ENCODE results near the gene SLC39A3. TPM values are rescaled to one million over a fixed set of nuclear protein-coding genes. Genes with fewer than 3 reads are reported as not detected.

The SLC39A3 gene
- total RNA-seq, 2 experiments from 2014 or later: 31.5 to 37.5 TPM

DNA sequence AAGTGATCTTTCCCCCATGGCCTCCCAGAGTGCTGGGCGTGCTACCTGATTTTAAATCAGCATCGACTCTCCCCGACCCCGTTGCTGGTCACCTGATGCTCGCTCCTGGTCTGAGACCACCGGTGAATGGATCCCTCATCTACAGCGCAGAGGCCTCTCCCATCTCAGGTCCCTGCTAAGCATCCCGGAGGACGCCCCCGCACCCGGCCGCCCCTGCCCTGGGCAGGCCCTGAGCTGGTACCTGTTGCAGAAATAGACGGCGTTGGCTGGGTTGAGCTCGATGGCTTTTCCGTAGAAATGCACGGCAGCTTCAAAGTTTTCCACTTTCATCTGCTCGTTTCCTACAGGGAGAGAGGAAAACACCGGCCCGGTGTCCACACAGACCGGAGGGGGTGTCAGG, 25.1 kb upstream of the SLC39A3 start:
- Mint-ChIP-seq H3K9me3 (no peaks in the 10 kb centered on the region), H3K4me3 (no peak overlapping the region), H3K27me3 (no peaks in the 10 kb centered on the region), H3K36me3 (ENCODE audit: low read depth) (peaks cover 2% of the 10 kb centered on the region), H3K4me1 (no peaks in the 10 kb centered on the region), H3K27ac (no peak overlapping the region)
- CTCF ChIA-PET: interaction anchor here (0.6 kb wide), 1 partner anchor 128 kb away, joined by 3 read pairs; no protein-coding TSS in a partner anchor
- POLR2A ChIA-PET: interaction anchor here (0.5 kb wide), 1 partner anchor 93 kb away, joined by 3 read pairs; no protein-coding TSS in a partner anchor
- no peak for DNase-seq

DNA sequence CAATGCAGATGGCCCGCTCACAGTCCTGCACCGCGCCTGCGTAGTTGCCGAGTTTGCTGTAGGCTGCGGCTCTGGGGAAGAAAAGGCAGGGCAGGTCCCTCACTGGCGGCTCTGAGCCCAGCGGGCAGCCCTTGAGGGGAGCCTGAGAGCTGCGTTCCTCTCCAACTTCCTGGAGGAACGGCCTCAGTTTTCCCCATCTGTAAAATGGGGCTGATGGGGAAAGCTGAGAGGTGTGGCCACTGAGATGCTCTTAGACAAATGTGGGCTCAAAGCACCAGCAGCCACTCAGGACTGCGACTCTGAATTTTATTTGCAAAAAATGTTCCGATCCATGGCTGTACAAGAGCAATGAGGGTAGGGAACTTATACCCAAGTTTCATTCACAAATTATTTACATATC, 23.9 kb upstream of the SLC39A3 start:
- no peaks in the 10 kb centered on the region for H3K4me1 Mint-ChIP-seq
- H3K36me3 Mint-ChIP-seq (ENCODE audit: low read depth): peaks cover 9% of the 10 kb centered on the region
- ChIA-PET POLR2A (no interaction called here), CTCF (no interaction called here)
- H3K4me3 Mint-ChIP-seq: no peak overlapping the region
- DNase-seq: no peak
- no peak overlapping the region for H3K27ac Mint-ChIP-seq
- no peaks in the 10 kb centered on the region for H3K9me3 Mint-ChIP-seq
- H3K27me3 Mint-ChIP-seq: no peaks in the 10 kb centered on the region

DNA sequence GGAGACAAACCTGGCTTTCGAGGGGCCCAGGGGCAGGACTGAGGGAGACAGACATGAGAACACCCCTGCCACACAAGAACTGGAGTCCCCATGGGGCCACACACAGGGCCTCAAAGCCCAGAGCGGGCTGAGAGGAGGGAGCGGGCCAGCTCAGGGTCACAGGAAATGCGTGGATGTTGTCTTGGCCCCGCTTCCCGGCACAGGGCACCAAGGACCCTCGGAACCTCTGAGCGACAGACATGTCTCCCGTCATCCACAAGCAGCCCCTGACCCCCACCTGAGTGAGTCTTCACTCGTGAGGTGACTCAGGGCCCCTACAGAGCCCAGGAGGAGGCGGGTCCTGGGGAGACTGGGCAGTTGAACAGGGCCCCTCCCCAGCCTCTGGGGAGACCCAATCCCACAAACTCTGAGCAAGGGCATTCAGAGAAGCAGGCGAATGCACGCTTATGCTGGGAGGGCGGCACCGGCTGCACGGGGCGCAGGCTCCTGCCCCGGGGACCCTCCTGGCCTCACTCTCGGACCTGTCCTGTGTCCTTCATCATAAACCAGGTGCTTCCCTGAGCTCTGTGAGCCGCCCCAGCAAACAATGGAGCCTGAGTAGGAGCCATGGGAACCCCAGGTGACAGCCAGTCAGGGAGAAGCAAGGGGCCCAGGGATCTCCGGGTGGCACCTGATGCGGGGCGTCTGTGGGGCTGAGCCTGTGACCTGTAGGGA, 23.1 kb upstream of the SLC39A3 start:
- Mint-ChIP-seq H3K4me1 (no peaks in the 10 kb centered on the region), H3K36me3 (ENCODE audit: low read depth) (peaks cover 12% of the 10 kb centered on the region), H3K9me3 (no peaks in the 10 kb centered on the region), H3K27ac (no peak overlapping the region), H3K27me3 (no peaks in the 10 kb centered on the region), H3K4me3 (no peak overlapping the region)
- ChIA-PET CTCF (no interaction called here), POLR2A (no interaction called here)
- no peak for DNase-seq

DNA sequence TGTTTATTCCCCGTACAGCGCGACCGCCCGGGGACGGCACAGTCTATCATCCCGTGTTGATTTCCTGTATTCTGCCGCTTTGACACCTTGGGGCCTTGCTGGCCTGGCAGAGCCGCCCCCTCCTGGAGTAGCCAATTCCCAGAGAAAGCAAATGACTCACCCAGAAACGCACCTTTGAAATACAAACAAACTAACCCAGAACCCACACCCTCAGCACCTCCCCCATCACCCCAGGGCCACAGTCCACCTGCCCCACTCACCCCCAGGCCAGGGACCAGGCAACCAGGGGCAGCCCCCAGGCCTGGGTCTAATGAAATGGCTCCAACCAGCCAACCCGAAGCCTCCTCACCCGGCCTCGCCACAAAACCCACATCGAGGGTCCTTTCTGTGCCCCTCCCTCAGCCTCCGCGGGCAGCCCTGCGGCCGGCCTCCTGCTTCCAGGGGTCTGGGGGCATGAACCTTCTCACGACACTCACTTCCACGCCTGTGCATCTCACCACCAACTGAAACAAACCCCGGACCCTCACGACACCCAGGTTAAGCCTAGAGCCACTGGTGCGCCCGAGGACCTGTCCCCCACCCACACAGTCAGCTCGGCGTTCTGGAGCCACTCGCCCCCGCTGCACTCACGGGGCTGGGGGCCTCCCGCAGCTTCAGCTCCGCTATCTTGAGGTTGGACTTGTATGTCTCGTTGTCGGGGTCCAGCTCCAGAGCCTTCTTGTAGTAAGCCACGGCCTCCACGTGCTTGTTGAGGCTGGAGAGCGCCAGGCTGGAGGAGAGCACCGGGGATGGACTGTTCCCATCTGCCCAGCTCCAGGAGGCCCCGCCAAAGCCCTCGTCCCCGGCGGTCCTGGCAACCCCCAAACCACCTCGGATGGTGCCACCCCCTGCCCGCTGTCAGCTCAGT, 22.3 kb upstream of the SLC39A3 start:
- Mint-ChIP-seq H3K4me1 (no peaks in the 10 kb centered on the region), H3K4me3 (no peak overlapping the region), H3K27ac (peak overlapping the region; percentile 38), H3K36me3 (ENCODE audit: low read depth) (peaks cover 12% of the 10 kb centered on the region), H3K27me3 (no peaks in the 10 kb centered on the region), H3K9me3 (no peaks in the 10 kb centered on the region)
- CTCF ChIA-PET: no interaction called here
- POLR2A ChIA-PET: no interaction called here
- DNase-seq: no peak

DNA sequence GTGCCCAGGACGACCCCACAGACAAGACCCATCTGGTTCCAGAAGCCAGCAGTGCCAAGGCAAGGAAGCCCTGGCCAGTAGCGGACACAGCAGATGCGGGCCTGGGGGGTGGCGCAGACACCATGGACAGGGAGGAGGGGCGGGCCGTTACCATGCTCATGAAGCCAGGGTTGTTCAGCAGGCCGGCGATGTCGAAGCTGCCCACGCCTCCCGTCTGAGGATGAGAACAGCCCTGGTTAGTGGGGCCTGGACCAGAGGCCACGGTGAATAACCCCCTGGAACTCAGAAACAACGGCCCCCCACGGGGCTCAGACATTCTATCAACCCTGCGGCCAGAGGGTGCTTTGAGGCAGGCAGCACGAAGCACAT, 21.5 kb upstream of the SLC39A3 start:
- no peaks in the 10 kb centered on the region for H3K4me1 Mint-ChIP-seq
- peaks cover 12% of the 10 kb centered on the region for H3K36me3 Mint-ChIP-seq (ENCODE audit: low read depth)
- no peaks in the 10 kb centered on the region for H3K9me3 Mint-ChIP-seq
- H3K27me3 Mint-ChIP-seq: no peaks in the 10 kb centered on the region
- no peak for DNase-seq
- H3K27ac Mint-ChIP-seq: no peak overlapping the region
- no peak overlapping the region for H3K4me3 Mint-ChIP-seq
- CTCF ChIA-PET: no interaction called here
- POLR2A ChIA-PET: no interaction called here

DNA sequence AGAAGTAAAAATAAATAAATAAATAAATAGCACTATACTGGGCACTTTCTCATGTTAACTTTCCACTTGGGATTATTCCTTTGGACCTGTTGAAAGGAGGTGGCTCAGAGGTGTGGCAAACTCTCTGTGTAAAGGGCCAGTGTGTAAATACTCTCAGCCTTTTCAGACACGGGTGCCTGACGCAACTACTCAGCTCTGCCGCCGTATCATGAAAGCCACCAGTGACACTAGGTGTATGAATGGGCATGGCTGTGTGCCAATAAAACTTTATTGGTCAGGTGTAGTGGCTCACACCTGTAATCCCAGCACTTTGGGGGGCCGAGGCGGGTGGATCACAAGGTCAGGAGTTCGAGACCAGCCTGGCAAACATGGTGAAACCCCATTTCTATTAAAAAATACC, 20.1 kb upstream of the SLC39A3 start:
- H3K9me3 Mint-ChIP-seq: no peaks in the 10 kb centered on the region
- H3K4me3 Mint-ChIP-seq: no peak overlapping the region
- no peak for DNase-seq
- POLR2A ChIA-PET: interaction anchor here (0.7 kb wide), 1 partner anchor 9 kb away, joined by 5 read pairs; no protein-coding TSS in a partner anchor
- peaks cover 14% of the 10 kb centered on the region for H3K36me3 Mint-ChIP-seq (ENCODE audit: low read depth)
- H3K27ac Mint-ChIP-seq: no peak overlapping the region
- no peaks in the 10 kb centered on the region for H3K27me3 Mint-ChIP-seq
- CTCF ChIA-PET: no interaction called here
- H3K4me1 Mint-ChIP-seq: no peaks in the 10 kb centered on the region

GRCh38 chr19:2759362-2759761, 19.5 kb upstream of the SLC39A3 start:
- Mint-ChIP-seq H3K36me3 (ENCODE audit: low read depth) (peaks cover 15% of the 10 kb centered on the region), H3K27ac (peak overlapping the region; percentile 54), H3K4me1 (no peaks in the 10 kb centered on the region), H3K9me3 (no peaks in the 10 kb centered on the region), H3K4me3 (no peak overlapping the region), H3K27me3 (no peaks in the 10 kb centered on the region)
- ChIA-PET POLR2A (no interaction called here), CTCF (no interaction called here)
- no peak for DNase-seq

- no peak for DNase-seq
- ChIA-PET CTCF (no interaction called here), POLR2A (no interaction called here)
- H3K36me3 Mint-ChIP-seq (ENCODE audit: low read depth): peaks cover 17% of the 10 kb centered on the region
- H3K9me3 Mint-ChIP-seq: no peaks in the 10 kb centered on the region
- H3K4me1 Mint-ChIP-seq: no peaks in the 10 kb centered on the region
- peak overlapping the region; percentile 54 for H3K27ac Mint-ChIP-seq
- no peaks in the 10 kb centered on the region for H3K27me3 Mint-ChIP-seq
- H3K4me3 Mint-ChIP-seq: no peak overlapping the region
Observed at GRCh38 chr19:2758601-2759313, 18.9 kb upstream of the SLC39A3 start.

GRCh38 chr19:2756921-2757881, 17.4 kb upstream of the SLC39A3 start:
- Mint-ChIP-seq H3K4me3 (no peak overlapping the region), H3K27me3 (no peaks in the 10 kb centered on the region), H3K9me3 (no peaks in the 10 kb centered on the region), H3K36me3 (ENCODE audit: low read depth) (peaks cover 17% of the 10 kb centered on the region), H3K4me1 (no peaks in the 10 kb centered on the region), H3K27ac (no peak overlapping the region)
- DNase-seq: no peak
- CTCF ChIA-PET: no interaction called here
- POLR2A ChIA-PET: no interaction called here

- Mint-ChIP-seq H3K9me3 (no peaks in the 10 kb centered on the region), H3K4me3 (no peak overlapping the region), H3K4me1 (no peaks in the 10 kb centered on the region), H3K36me3 (ENCODE audit: low read depth) (peaks cover 17% of the 10 kb centered on the region), H3K27me3 (no peaks in the 10 kb centered on the region), H3K27ac (no peak overlapping the region)
- ChIA-PET POLR2A (no interaction called here), CTCF (no interaction called here)
- DNase-seq: no peak
Observed at GRCh38 chr19:2756477-2756876, 16.7 kb upstream of the SLC39A3 start.

- Mint-ChIP-seq H3K4me3 (no peak overlapping the region), H3K27me3 (no peaks in the 10 kb centered on the region), H3K27ac (no peak overlapping the region), H3K9me3 (no peaks in the 10 kb centered on the region), H3K36me3 (ENCODE audit: low read depth) (peaks cover 17% of the 10 kb centered on the region), H3K4me1 (no peaks in the 10 kb centered on the region)
- CTCF ChIA-PET: no interaction called here
- DNase-seq: no peak
- POLR2A ChIA-PET: no interaction called here
Observed at GRCh38 chr19:2755811-2756210, 16.0 kb upstream of the SLC39A3 start.

DNA sequence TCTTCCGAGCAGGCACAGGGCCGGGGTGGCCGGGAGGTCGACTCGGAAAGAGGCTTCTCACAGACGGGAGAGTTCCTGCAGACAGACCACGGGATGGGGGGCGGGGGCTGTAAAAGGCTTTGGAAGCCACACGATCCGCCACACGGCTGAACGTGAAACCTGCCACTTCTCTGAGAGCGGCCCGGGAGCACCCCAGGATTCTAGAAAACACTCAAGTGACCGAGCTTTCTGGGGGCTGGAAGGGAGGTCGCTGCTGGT, 15.6 kb upstream of the SLC39A3 start:
- ChIA-PET POLR2A (no interaction called here), CTCF (no interaction called here)
- Mint-ChIP-seq H3K9me3 (no peaks in the 10 kb centered on the region), H3K27me3 (no peaks in the 10 kb centered on the region), H3K4me1 (no peaks in the 10 kb centered on the region), H3K36me3 (ENCODE audit: low read depth) (peaks cover 17% of the 10 kb centered on the region), H3K4me3 (no peak overlapping the region), H3K27ac (no peak overlapping the region)
- DNase-seq: no peak

Data from activated CD4-positive, alpha-beta T cell treated with anti-CD3 and anti-CD28 coated beads, Interleukin-2, amount 10 ng/mL, durations not matched to agents 7 days and 5 days (primary cell).